GM18507 (cell line): ENCODE measurements around the gene GRAMD4.

Experiments used
- DNase-seq: peaks from one replicate; pipeline ENCODE4 v3.0.0; 2011; ENCODE audit warnings: low read depth; ENCODE audit not compliant: insufficient read length; ENCODE audit errors: extremely low spot score
- FAIRE-seq: peaks from 2 replicates; lab custom pipeline; 2011; peaks lifted over from hg19 to GRCh38; lab: Jason Lieb, UNC

GRAMD4 gene

DNA sequence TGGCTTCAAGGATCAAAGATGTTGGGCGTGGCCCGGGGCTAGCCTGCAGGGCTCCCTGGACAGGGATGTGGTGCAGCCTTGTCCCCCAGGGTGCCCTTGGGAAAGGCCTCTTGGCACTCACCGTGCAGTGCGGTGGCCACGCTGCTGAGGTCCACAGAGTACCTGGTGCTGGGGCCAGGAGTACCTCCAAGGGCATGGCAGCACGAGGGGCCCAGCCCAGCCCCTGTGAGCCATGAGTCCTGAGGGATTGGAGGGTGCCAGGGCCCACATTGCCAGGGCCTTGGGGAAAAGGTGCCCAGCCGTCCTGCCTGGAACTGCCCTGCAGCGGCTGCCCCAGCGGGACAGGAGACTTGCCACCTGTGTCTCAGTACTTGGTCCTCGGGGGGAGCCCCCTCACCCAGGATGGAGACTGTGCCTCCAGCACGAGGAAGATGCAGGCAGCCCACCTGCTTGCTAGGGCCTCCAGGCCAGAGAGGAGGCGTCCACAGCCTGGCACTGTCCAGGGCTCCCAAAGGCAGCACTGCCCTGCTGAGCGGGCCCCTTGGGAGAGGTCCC is 44.2 kb downstream of the GRAMD4 start:
- FAIRE-seq, result no peak

DNA sequence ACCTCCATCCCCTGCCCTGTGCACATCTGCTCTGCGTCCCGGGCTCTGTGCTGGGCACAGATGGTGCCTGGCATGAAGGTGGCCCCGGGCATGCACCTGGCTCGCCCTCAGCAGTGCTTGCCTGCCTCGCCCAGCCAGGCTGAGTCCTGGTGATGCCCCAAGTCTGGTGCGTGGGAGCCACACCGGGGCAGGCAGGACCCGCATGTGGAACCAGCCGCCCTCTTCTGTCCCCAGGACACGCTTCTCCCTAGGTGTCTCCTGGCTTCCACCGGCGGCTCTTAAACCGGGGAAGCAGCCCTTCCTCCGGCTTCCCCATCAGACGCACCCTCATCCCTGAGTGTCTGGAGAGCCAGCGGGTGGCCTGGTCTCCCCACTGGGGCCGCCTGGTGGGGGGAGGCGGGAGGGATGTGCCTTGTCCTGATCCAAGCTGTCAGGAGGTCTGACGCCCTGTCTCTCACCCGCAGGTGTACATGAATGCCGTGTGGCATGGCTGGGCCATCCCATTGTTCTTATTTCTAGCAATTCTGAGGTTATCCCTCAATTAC is 45.0 kb downstream of the GRAMD4 start:
- FAIRE-seq (no peak), DNase-seq (no peak)

More for the DNA sequence above, 44.2 kb downstream of the GRAMD4 start:
- no peak for DNase-seq

DNA sequence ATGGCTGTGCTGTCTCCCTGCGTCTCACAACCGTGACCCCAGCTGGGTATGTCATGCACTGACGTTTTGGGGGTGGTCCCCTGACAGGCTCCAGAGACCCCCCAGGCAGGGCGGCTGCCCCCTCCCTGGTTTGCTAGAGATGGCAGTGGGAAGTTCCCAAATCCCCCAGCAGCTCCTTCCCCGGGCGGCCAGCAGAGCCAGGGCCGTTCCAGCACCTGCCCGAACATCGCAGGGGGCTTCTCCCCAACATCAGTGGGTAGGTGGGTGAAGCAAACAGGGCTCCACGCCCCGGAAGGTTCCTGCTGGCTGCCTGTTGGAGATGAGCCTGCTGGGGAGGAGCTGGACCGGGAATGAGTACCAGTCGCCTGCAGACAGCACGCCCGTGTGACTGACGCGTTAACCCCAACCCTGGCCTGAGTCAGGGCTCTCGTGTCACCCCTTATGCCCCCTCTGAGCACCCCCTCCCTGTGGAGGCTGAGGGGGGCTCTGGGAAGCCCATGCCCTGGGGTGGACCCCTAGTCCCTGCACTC is 45.6 kb downstream of the GRAMD4 start:
- no peak for DNase-seq
- no peak for FAIRE-seq

DNA sequence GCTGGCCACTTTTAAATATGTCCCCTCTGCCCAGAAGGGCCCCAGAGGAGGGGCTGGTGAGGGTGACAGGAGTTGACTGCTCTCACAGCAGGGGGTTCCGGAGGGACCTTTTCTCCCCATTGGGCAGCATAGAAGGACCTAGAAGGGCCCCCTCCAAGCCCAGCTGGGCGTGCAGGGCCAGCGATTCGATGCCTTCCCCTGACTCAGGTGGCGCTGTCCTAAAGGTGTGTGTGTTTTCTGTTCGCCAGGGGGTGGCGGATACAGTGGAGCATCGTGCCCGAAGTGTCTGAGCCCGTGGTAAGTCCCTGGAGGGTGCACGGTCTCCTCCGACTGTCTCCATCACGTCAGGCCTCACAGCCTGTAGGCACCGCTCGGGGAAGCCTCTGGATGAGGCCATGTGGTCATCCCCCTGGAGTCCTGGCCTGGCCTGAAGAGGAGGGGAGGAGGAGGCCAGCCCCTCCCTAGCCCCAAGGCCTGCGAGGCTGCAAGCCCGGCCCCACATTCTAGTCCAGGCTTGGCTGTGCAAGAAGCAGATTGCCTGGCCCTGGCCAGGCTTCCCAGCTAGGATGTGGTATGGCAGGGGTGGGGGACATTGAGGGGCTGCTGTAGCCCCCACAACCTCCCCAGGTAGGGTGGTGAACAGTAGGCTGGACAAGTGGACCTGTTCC is 46.5 kb downstream of the GRAMD4 start:
- no peak for FAIRE-seq
- no peak for DNase-seq

DNA sequence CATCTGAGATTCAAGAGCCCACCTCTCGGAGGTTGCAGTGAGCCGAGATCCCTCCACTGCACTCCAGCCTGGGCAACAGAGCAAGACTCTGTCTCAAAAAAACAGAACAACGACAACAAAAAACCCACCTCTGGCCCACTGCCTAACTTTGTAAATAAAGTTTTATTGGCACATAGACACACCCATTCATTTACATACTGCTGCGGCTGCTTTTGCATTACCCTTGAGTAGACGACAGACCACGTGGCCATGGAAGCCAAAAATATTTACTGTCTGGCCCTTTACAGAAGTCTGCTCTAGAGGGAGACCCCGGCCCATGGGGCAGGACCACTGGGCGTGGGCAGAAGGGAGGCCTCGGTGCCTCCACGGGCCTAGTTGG is 47.0 kb downstream of the GRAMD4 start:
- DNase-seq (no peak), FAIRE-seq (no peak)

DNA sequence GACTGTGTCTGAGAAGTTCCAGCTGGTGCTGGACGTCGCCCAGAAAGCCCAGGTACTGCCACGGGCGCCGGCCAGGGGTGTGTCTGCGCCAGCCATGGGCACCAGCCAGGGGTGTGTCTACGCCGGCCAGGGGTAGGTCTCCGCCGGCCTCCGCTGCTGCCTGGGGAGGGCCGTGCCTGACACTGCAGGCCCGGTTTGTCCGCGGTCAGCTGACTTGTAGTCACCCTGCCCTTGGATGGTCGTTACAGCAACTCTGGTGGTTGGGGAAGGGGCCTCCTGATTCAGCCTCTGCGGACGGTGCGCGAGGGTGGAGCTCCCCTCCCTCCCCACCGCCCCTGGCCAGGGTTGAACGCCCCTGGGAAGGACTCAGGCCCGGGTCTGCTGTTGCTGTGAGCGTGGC is 47.9 kb downstream of the GRAMD4 start:
- no peak for DNase-seq
- no peak for FAIRE-seq

DNA sequence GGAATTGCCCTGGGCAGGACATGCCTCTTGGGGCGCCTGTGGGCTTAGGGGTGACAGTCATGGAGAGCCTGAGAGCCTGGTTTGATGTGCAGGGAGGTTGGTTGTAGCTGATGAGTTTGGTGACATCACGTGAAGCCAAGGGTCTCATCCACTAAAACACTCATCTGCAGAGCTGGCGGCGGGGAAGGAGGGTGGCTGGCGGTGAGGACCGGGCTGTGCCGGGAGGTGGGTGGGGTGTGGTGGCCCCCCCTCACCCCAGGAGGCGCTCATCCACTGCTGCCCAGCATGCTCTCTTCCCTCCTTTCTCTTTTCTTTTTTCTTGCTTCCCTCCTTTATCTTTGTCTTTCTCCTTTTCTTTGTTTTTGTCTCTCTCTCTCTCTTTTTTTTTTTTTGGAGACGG is 49.0 kb downstream of the GRAMD4 start:
- FAIRE-seq, result no peak

DNA sequence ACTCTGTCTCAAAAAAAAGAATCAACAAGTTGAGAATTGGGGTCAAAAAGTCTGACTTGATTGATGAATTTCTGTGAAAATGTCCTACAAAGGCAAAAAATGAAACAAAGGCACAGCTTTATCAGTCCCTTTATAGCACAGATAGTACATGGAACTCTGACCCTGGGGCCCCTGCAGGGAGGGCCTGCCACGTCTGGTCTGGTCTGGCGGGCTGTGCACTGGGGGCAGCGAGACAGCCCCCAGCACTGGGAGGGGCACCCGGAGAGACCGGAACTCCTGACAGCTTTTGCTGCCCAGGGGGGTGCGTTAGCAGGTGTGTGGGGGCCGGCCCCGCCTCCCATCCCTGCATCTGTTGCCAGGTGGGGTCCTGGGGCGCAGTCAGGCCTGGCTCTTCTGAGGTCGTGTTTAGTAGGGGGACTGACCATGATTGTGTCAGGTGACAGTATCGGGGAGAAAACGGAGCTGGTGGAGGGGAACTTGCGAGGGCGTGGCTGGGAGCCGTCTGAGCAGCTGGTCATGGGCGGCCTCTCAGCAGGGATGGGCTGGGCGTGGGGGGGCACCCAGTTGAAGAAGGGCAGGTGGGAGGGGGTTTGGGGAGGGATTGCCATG is 51.7 kb downstream of the GRAMD4 start:
- FAIRE-seq (no peak), DNase-seq (no peak)

More for the DNA sequence above, 49.0 kb downstream of the GRAMD4 start:
- no peak for DNase-seq

DNA sequence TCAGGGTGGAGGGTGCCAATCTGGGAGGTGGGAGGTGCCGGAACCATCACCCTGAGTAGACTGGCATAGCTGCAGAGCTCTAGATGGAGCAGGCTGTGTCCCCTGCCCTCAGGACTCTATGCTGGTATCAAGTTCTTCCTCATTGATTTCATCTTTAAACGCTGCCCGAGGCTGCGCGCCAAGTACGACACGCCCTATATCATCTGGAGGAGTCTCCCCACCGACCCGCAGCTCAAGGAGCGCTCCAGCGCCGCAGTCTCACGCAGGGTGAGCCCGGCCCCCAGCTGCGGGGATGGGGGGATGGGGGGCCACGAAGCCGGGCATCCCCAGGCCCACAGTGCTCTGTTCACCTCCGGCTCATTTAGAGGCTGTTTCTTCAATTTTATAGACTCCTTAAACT is 52.5 kb downstream of the GRAMD4 start:
- DNase-seq (no peak), FAIRE-seq (no peak)

DNA sequence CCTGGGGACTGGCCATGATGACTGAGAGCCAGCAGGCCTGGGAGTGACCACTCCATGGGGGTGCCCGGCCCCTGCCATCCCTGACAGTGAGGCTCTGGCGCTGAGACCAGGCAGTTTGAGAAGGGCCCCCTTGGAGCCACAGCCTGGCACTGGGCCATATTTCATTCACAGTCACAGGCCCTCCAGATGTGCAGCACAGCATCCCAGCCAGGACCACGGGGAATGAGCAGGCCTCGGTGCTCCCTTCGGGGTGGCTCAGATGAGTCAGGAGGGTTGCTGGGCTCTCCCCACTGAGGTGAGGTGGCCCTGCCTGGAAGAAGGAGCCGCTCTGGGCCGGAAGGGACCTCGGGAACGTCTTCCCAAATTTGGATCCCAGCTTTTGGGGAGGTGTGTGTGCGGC is 53.0 kb downstream of the GRAMD4 start:
- FAIRE-seq, result no peak
- no peak for DNase-seq

DNA sequence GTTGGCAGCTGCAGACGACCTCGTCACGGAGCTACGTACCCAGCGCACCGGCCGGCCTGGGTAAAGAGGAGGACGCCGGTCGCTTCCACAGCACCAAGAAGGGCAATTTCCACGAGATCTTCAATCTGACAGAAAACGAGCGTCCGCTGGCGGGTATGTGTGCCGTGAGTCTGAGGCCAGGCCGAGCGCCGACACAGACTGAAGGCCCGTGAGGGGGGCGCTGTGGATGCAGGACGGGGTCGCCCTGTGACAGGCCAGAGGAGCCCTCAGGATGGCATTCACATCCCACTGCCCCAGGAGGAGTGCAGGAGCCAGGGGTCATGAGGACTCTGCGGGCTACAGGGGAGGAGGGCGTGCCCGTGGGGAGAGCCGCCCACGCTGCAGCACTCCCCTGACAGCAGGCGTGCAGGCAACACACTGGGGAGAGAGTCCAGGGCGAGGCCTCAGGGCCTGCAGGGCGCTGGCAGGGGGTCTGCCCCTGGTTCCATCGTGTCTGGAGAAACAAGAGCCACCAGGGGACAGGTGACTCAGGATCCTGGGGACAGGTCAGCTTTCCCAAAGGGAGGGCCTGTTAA is 53.6 kb downstream of the GRAMD4 start:
- DNase-seq (no peak), FAIRE-seq (no peak)

DNA sequence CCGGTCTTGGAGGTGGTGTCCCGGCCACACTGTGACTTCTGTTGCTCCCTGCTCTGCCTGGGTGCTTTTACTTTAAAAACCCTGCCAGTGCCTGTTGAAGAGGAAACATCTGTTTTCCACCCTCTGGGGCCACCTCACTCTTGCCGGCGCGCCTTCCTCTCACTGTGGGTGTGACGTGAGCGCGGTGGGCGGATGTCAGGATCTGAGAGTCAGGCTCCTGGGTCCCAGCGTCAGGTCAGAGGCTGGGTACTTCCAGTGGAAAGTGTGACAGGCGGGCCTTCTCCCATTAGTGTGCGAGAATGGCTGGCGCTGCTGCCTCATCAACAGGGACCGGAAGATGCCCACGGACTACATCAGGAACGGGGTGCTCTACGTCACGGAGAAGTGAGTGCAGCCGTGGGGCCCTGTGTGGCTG is 54.2 kb downstream of the GRAMD4 start:
- FAIRE-seq (peak; percentile 72), DNase-seq (no peak)

DNA sequence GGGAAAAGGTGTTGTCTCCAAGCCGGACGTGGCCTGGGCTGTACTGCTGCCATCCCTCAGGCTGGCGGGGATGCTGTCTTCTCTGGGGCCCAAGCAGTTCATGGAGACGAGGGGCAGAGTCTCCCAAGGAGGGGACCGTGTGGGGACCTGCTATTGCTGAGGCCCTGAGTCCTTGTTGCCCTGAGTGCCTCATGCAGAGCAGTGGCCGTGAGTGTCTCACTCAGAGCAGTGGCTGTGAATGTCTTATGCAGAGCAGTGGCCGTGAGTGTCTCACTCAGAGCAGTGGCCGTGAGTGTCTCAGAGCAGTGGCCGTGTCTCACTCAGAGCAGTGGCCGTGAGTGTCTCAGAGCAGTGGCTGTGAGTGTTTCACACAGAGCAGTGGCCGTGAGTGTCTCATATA is 54.7 kb downstream of the GRAMD4 start:
- no peak for FAIRE-seq
- DNase-seq, result no peak

DNA sequence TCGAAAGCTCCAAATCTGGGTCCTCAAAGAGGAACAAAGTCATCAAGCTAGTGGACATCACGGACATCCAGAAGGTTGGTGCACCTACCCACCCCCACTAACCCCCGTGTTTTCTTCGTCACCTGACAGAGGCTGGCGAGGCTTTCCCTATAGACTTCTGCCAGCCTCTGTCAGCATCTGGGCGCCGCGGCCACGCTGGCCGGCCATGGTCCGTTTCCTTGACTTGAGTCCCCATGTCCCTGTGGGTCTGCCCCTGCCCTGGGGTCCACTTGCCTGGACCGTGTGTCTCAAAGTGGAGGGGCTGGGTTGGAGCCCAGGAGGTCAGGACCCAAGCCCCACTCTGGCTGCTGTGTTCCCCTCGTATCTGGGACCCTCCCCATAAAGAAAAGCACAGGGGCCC is 55.3 kb downstream of the GRAMD4 start:
- DNase-seq, result no peak
- FAIRE-seq, result no peak

DNA sequence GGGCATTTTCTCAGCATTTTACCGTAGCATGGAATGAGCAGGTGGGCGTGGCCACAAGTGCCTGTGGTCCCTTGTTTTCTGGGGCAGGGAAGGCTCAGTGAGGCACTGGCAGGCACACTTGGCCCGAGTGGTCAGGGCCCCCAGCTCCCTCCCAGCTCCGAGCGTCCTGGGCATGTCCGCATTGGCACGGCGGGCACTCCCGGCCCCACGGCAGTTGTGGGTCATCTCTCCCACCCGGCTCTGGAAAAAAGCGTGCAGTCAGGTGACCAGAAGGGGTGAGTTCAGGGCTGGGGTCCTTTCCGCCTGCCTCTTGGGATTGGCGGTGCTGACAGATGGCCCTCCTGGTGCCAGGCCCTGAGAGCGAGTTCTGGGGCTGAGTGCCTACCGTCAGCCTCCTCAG is 55.8 kb downstream of the GRAMD4 start:
- DNase-seq (no peak), FAIRE-seq (no peak)

DNA sequence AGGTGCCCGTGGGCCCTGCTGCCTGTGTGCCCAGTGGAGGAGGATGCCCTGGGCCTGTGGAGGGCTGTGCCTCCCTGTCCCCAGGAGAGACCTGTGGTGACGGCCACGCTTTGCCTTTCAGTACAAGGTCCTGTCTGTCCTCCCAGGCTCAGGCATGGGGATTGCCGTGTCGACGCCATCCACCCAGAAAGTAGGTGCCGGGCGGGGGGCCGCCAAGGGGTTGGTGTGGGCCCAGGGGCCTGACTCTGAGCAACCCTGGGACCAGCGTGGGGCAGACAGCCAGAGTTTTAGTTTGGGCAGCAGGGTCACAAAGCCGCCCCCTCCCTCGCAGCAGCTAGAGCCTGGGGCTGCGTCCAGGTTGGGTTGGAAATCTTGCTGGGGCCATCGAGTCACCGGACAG is 56.3 kb downstream of the GRAMD4 start:
- no peak for DNase-seq
- FAIRE-seq, result no peak

DNA sequence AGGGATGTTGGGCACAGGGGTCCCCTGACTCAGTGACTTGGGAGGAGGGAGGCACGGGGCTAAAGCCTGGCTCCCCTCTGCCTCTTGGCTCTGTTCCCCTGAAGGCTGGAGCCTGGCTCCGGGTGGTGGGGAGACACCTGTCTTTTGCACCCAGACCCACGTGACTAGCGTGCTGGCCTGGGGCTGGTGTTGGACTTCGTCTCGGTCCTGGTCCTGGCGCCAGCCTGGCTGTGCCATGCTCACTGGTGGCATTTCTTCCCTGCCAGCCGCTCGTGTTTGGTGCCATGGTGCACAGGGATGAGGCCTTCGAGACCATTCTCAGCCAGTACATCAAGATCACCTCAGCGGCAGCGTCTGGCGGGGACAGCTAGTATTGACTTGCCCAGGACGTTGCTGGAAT is 56.7 kb downstream of the GRAMD4 start:
- FAIRE-seq, result no peak

DNA sequence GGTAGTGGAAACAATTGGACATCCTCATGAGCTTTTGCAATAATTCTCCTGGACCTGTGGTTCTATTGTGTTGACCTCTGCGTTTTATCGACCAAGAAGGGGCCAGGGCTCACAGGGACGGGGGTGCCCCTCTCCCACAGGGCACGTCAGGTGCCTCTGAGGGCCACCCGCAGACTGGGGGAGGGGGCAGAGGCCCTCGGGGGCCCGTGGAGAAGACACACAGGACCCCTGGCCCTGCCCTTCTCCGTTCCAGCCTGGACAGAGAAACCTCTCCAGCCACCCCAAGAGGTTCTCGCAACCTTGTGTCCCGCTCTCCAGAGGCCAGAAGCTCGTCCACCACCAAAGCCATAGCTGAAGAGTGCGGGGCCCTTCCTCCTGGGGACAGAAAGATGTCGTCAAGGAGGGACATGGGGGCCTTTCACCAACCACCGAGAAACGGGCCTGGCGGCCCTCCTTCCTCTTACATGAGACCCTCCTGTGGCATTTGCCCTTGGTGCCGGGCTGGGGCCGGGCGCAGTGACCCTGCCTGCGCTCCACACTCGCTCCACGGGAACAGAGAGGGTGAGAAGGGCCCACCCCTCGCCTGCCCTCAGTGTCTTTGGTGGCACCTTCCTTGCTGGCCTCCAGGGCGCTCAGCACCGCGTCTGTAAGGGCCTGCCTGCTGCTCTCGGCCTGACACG is 57.3 kb downstream of the GRAMD4 start:
- no peak for FAIRE-seq
- DNase-seq, result no peak

More for the DNA sequence above, 56.7 kb downstream of the GRAMD4 start:
- DNase-seq, result no peak

DNA sequence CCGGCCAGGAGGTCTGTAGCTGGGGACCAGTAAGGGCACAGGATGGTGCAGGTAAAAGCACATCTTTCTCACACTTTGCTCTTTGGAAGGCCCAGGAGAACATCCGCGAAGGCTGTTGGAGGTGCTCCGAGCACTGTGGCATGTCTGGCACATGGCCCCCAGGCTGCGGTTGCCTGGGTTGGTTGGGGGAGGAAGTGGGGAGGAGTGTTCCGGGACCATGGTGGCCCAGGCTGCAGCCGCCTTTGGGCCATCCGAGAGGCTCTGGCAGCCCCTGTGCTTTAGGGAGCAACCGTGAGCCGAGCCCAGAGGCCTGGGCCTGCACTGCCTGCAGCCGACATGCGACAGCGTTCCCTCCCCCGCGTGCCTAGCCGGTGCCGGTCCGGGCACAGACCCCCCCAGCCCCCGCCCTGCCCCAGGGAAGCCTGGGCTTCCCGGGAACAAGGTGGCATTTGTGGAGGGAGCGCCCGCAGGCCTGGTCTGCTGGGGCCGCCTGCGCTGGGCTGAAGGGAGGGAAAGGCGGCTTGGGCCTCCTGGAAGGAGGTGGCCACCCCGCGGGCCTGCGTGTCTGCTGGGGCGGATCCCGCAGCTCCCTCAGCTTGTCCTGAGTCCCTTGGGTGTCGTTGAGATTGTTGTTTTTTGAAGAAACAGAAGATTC is 57.9 kb downstream of the GRAMD4 start:
- FAIRE-seq, result no peak
- DNase-seq, result no peak
